Liver (tissue), 9 donors: Measurements from ENCODE around the gene CYP3A7. TPM values are rescaled to one million over a fixed set of nuclear protein-coding genes. Genes with fewer than 3 reads are reported as not detected.

Experiments used
- DNase-seq: peaks from one replicate; pipeline ENCODE4 v3.0.0-alpha.2; 2017; ENCODE audit warnings: low spot score
- H3K27ac ChIP-seq, 2 donors: one replicate each; pipeline ENCODE4 v1.7.0; 2013; ENCODE audit warnings: inconsistent platforms in 2 of 2, low read length in 2 of 2, control low read depth in 1 of 2, low read depth in 1 of 2, mild to moderate bottlenecking in 1 of 2
- H3K27me3 ChIP-seq, 4 donors: one replicate each; pipeline versions ENCODE4 v1.6.1 to v1.7.0; 2013; ENCODE audit warnings: low read length in 3 of 4, inconsistent platforms in 1 of 4, mild to moderate bottlenecking in 1 of 4, moderate library complexity in 1 of 4; ENCODE audit not compliant: control insufficient read depth in 4 of 4, insufficient read depth in 4 of 4
- H3K36me3 ChIP-seq, 4 donors: one replicate each; pipeline versions ENCODE4 v1.6.1 to v1.7.0; 2013; ENCODE audit warnings: low read length in 3 of 4, mild to moderate bottlenecking in 3 of 4, low read depth in 1 of 4, moderate library complexity in 1 of 4; ENCODE audit not compliant: control insufficient read depth in 4 of 4, insufficient read depth in 3 of 4
- H3K4me1 ChIP-seq, 4 donors: one replicate each; pipeline versions ENCODE4 v1.6.1 to v1.7.0; 2013; ENCODE audit warnings: low read length in 3 of 4, mild to moderate bottlenecking in 3 of 4, moderate library complexity in 1 of 4; ENCODE audit not compliant: control insufficient read depth in 4 of 4, insufficient read depth in 4 of 4
- H3K4me3 ChIP-seq, 3 donors: one replicate each; pipeline versions ENCODE4 v1.6.1 to v1.7.0; 2013; ENCODE audit warnings: low read length in 3 of 3, control low read depth in 1 of 3, low read depth in 1 of 3, mild to moderate bottlenecking in 1 of 3
- H3K9ac ChIP-seq, 2 donors: one replicate each; pipeline ENCODE4 v1.7.0; 2013; ENCODE audit warnings: low read length in 2 of 2, mild to moderate bottlenecking in 2 of 2, moderate library complexity in 2 of 2, control low read depth in 1 of 2, low read depth in 1 of 2
- H3K9me3 ChIP-seq, 4 donors: one replicate each; pipeline versions ENCODE4 v1.6.1 to v1.7.0; 2013; ENCODE audit warnings: low read length in 3 of 4; ENCODE audit not compliant: control insufficient read depth in 4 of 4
- ATF3 ChIP-seq: IDR thresholded peaks from 2 replicates; pipeline ENCODE4 v1.6.1; 2016; ENCODE audit warnings: antibody characterized with exemption
- CTCF ChIP-seq: fragments of 150-350 bp; IDR thresholded peaks from 2 replicates; pipeline ENCODE4 v1.5.1; 2017; ENCODE audit warnings: improper control_type of control experiment, low read depth, low read length; ENCODE audit not compliant: missing input control
- EGR1 ChIP-seq, 2 donors: IDR thresholded peaks; 2 replicates each; pipeline ENCODE4 v1.6.1; 2016 to 2018; ENCODE audit warnings: antibody characterized with exemption in 2 of 2, low read depth in 2 of 2
- FOXA1 ChIP-seq: IDR thresholded peaks from 2 replicates; pipeline ENCODE4 v1.6.1; 2016; ENCODE audit warnings: antibody characterized with exemption
- FOXA2 ChIP-seq: IDR thresholded peaks from 2 replicates; pipeline ENCODE4 v1.6.1; 2016; ENCODE audit warnings: antibody characterized with exemption
- GABPA ChIP-seq, 2 donors: IDR thresholded peaks in 1 of 2; conservative IDR thresholded peaks in 1 of 2; 2 replicates each; pipeline ENCODE4 v1.6.1; 2016; ENCODE audit warnings: antibody characterized with exemption in 2 of 2, mild to moderate bottlenecking in 1 of 2, moderate library complexity in 1 of 2
- HNF4A ChIP-seq, 2 donors: conservative IDR thresholded peaks; 2 replicates each; pipeline ENCODE4 v1.6.1; 2016; ENCODE audit warnings: antibody characterized with exemption in 2 of 2, mild to moderate bottlenecking in 2 of 2
- HNF4G ChIP-seq: IDR thresholded peaks from 2 replicates; pipeline ENCODE4 v1.6.1; 2016; ENCODE audit warnings: antibody characterized with exemption
- JUND ChIP-seq, 2 donors: IDR thresholded peaks; 2 replicates each; pipeline ENCODE4 v1.6.1; 2016; ENCODE audit warnings: antibody characterized with exemption in 2 of 2
- MAX ChIP-seq: IDR thresholded peaks from 2 replicates; pipeline ENCODE4 v1.6.1; 2016; ENCODE audit warnings: antibody characterized with exemption
- NR2F2 ChIP-seq: IDR thresholded peaks from 2 replicates; pipeline ENCODE4 v1.6.1; 2016; ENCODE audit warnings: antibody characterized with exemption
- RAD21 ChIP-seq, 2 donors: IDR thresholded peaks; 2 replicates each; pipeline ENCODE4 v1.6.1; 2016; ENCODE audit warnings: antibody characterized with exemption in 2 of 2, mild to moderate bottlenecking in 2 of 2
- REST ChIP-seq: IDR thresholded peaks from 2 replicates; pipeline ENCODE4 v1.6.1; 2016; ENCODE audit warnings: antibody characterized with exemption, mild to moderate bottlenecking
- RXRA ChIP-seq, 2 donors: IDR thresholded peaks; 2 replicates each; pipeline ENCODE4 v1.6.1; 2017 to 2018; ENCODE audit warnings: antibody characterized with exemption in 2 of 2, mild to moderate bottlenecking in 1 of 2
- SP1 ChIP-seq: IDR thresholded peaks from 2 replicates; pipeline ENCODE4 v1.6.1; 2018; ENCODE audit warnings: antibody characterized with exemption, mild to moderate bottlenecking
- TAF1 ChIP-seq: conservative IDR thresholded peaks from 2 replicates; pipeline ENCODE4 v1.6.1; 2016; ENCODE audit warnings: antibody characterized with exemption, mild to moderate bottlenecking
- YY1 ChIP-seq: IDR thresholded peaks from 2 replicates; pipeline ENCODE4 v1.6.1; 2016; ENCODE audit warnings: antibody characterized with exemption, mild to moderate bottlenecking
- ZBTB33 ChIP-seq: IDR thresholded peaks from 2 replicates; pipeline ENCODE4 v1.6.1; 2016; ENCODE audit warnings: antibody characterized with exemption
- WGBS: extraction: QIAGEN DNeasy Blood & Tissue Kit; methylation state at CpG from one replicate; pipeline ENCODE4 v1.1.7; 2013; 5-methylcytosine and 5-hydroxymethylcytosine counted together
- polyA plus RNA-seq, 2 donors: library from polyadenylated mRNA; stranded (reverse) in 1 of 2; unstranded in 1 of 2; fragments of 200-250 nt in 1 of 2; fragments of >200 nt in 1 of 2; fragmentation: Nextera tagmentation in 1 of 2; extraction: Ambion mirVana in 1 of 2; gene quantifications; one replicate each; pipeline versions ENCODE4 v1.2.1 to v1.2.3, GENCODE V29; 2013 to 2015
- total RNA-seq, 2 donors: library from RNA; depleted of rRNA; stranded (reverse); fragments of >200 nt; gene quantifications; one replicate each; pipeline ENCODE4 v1.2.3, GENCODE V29; 2014
- donor health status: healthy.
- donor health status: healthy.
- donor health status: healthy.
- donor health status: healthy.
- donor health status: healthy.

CYP3A7 gene
- total and polyA plus RNA-seq, 4 donors, result 36.1 to 2,448 (median 83.4) TPM

GRCh38 chr7:99694201-99694911 is 40.6 kb downstream of the CYP3A7 start:
- peak; percentile 71 for TF ChIP-seq ZBTB33
- peak; percentile 47 for TF ChIP-seq TAF1
- peak; percentile 89 for TF ChIP-seq HNF4G
- peak; percentile 76 to 81 for TF ChIP-seq RXRA (IDR thresholded peaks at IDR 0.05)
- peak; percentile 70 for TF ChIP-seq YY1
- TF ChIP-seq MAX, result peak; percentile 42
- TF ChIP-seq FOXA1, result peak; percentile 49
- peak in 1 of 2 donors; percentile 11 for TF ChIP-seq GABPA (IDR thresholded peaks at IDR 0.05 in 1 of 2, conservative IDR thresholded peaks at IDR 0.05 in 1 of 2)
- peak; percentile 96 to 97 for TF ChIP-seq HNF4A (conservative IDR thresholded peaks at IDR 0.05)
- TF ChIP-seq ATF3, result no peak
- TF ChIP-seq NR2F2, result no peak
- peak; percentile 8 to 81 for TF ChIP-seq EGR1 (IDR thresholded peaks at IDR 0.05; ENCODE audit: low read depth in 2 of 2)
- TF ChIP-seq CTCF, result no peak
- TF ChIP-seq RAD21 (IDR thresholded peaks at IDR 0.05), result peak; percentile 24 to 43
- TF ChIP-seq JUND (IDR thresholded peaks at IDR 0.05), result peak; percentile 70 to 81
- TF ChIP-seq REST, result peak; percentile 63
- TF ChIP-seq SP1, result peak; percentile 94
- TF ChIP-seq FOXA2, result peak; percentile 59
- WGBS, result 33% methylated on average over 5 of the region's 5 CpGs
- peak overlapping the region; percentile 91 to 93 for H3K27ac ChIP-seq
- H3K9ac ChIP-seq, result peak overlapping the region; percentile 1 to 84
- no peaks in the 10 kb centered on the region for H3K27me3 ChIP-seq
- no peak for DNase-seq
- peaks cover 1 to 38% (median 18%) of the 10 kb centered on the region in 4 donors for H3K4me1 ChIP-seq
- peak overlapping the region in 2 of 3 donors; percentile 5 to 45 for H3K4me3 ChIP-seq
- no peaks in the 10 kb centered on the region for H3K36me3 ChIP-seq
- no peaks in the 10 kb centered on the region for H3K9me3 ChIP-seq
